ENCODE measurements around the gene SORCS2. TPM values are rescaled to one million over a fixed set of nuclear protein-coding genes. Genes with fewer than 3 reads are reported as not detected.

Gene SORCS2
- polyA plus RNA-seq, 3 donors, result 0.46 to 0.55 TPM; not detected in 1

GRCh38 chr4:7699031-7699430 lies 506.7 kb downstream of the SORCS2 start:
- no peak for DNase-seq
- Histone ChIP-seq H4K20me1 (ENCODE audit: insufficient read depth, low read length) (no peaks in the 10 kb centered on the region), H3K4me3 (replicated peaks in 1 of 3; ENCODE audit: low read depth in 2 of 3, low read length in 3 of 3) (no peak overlapping the region), H3K4me2 (replicated peaks; ENCODE audit: extremely low read depth, low read length, poor library complexity, severe bottlenecking) (no peak overlapping the region), H3K79me2 (ENCODE audit: insufficient read depth, low read length) (no peaks in the 10 kb centered on the region), H3K36me3 (replicated peaks in 1 of 2; ENCODE audit: control insufficient read depth in 1 of 2, insufficient read depth in 2 of 2, low read length in 2 of 2) (no peaks in the 10 kb centered on the region), H3K9ac (ENCODE audit: insufficient read depth, low read length, poor library complexity, severe bottlenecking) (no peak overlapping the region), H2AFZ (ENCODE audit: insufficient read depth, low read depth, low read length, poor library complexity, severe bottlenecking) (no peak overlapping the region), H3K4me1 (ENCODE audit: control insufficient read depth in 1 of 2, insufficient read depth in 2 of 2, low read length in 2 of 2) (peaks cover 4 to 5% of the 10 kb centered on the region in 2 donors), H3K9me3 (replicated peaks in 1 of 2; ENCODE audit: control insufficient read depth in 1 of 2, insufficient read depth in 1 of 2, low read length in 2 of 2) (no peaks in the 10 kb centered on the region), H3K27ac (ENCODE audit: low read depth in 1 of 2, low read length in 2 of 2) (no peak overlapping the region), H3K27me3 (ENCODE audit: control insufficient read depth in 2 of 2, insufficient read depth in 2 of 2, low read length in 2 of 2) (no peaks in the 10 kb centered on the region)
- H3K4me3 Mint-ChIP-seq, result no peak overlapping the region
- WGBS (ENCODE audit: insufficient coverage), result 15% methylated on average over 7 of the region's 8 CpGs
- TF ChIP-seq, protein P1, sequence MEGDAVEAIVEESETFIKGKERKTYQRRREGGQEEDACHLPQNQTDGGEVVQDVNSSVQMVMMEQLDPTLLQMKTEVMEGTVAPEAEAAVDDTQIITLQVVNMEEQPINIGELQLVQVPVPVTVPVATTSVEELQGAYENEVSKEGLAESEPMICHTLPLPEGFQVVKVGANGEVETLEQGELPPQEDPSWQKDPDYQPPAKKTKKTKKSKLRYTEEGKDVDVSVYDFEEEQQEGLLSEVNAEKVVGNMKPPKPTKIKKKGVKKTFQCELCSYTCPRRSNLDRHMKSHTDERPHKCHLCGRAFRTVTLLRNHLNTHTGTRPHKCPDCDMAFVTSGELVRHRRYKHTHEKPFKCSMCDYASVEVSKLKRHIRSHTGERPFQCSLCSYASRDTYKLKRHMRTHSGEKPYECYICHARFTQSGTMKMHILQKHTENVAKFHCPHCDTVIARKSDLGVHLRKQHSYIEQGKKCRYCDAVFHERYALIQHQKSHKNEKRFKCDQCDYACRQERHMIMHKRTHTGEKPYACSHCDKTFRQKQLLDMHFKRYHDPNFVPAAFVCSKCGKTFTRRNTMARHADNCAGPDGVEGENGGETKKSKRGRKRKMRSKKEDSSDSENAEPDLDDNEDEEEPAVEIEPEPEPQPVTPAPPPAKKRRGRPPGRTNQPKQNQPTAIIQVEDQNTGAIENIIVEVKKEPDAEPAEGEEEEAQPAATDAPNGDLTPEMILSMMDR (IDR thresholded peaks at IDR 0.05), result no peak
- peaks cover 0 to 2% (median 0%) of the 10 kb centered on the region in 7 donors for H3K9me3 Mint-ChIP-seq
- intact Hi-C loops (cut with micrococcal nuclease), result no loop called here
- peaks cover 11% of the 10 kb centered on the region for H3K4me1 Mint-ChIP-seq
- peaks cover 17 to 27% (median 22%) of the 10 kb centered on the region in 3 donors for H3K27me3 Mint-ChIP-seq (ENCODE audit: low read depth in 3 of 3)
- no peak overlapping the region for H3K27ac Mint-ChIP-seq
- peaks cover 0 to 2% of the 10 kb centered on the region in 2 donors for H3K36me3 Mint-ChIP-seq

GRCh38 chr4:7699825-7700224 lies 507.5 kb downstream of the SORCS2 start:
- H3K4me1 ChIP-seq (ENCODE audit: control insufficient read depth in 1 of 2, insufficient read depth in 2 of 2, low read length in 2 of 2), result peaks cover 4 to 5% of the 10 kb centered on the region in 2 donors
- no peak overlapping the region for H3K4me3 Mint-ChIP-seq
- DNase-seq, result no peak
- no peaks in the 10 kb centered on the region for H3K79me2 ChIP-seq (ENCODE audit: insufficient read depth, low read length)
- peaks cover 0 to 2% (median 0%) of the 10 kb centered on the region in 7 donors for H3K9me3 Mint-ChIP-seq
- intact Hi-C loops (cut with micrococcal nuclease), result no loop called here
- H3K9me3 ChIP-seq (replicated peaks in 1 of 2; ENCODE audit: control insufficient read depth in 1 of 2, insufficient read depth in 1 of 2, low read length in 2 of 2), result no peaks in the 10 kb centered on the region
- H4K20me1 ChIP-seq (ENCODE audit: insufficient read depth, low read length), result no peaks in the 10 kb centered on the region
- H2AFZ ChIP-seq (ENCODE audit: insufficient read depth, low read depth, low read length, poor library complexity, severe bottlenecking), result no peak overlapping the region
- H3K4me3 ChIP-seq (replicated peaks in 1 of 3; ENCODE audit: low read depth in 2 of 3, low read length in 3 of 3), result no peak overlapping the region
- no peaks in the 10 kb centered on the region for H3K27me3 ChIP-seq (ENCODE audit: control insufficient read depth in 2 of 2, insufficient read depth in 2 of 2, low read length in 2 of 2)
- no peak overlapping the region for H3K4me2 ChIP-seq (replicated peaks; ENCODE audit: extremely low read depth, low read length, poor library complexity, severe bottlenecking)
- H3K27ac Mint-ChIP-seq, result peak overlapping the region in 1 of 7 donors; percentile 72
- H3K36me3 ChIP-seq (replicated peaks in 1 of 2; ENCODE audit: control insufficient read depth in 1 of 2, insufficient read depth in 2 of 2, low read length in 2 of 2), result no peaks in the 10 kb centered on the region
- peaks cover 11% of the 10 kb centered on the region for H3K4me1 Mint-ChIP-seq
- TF ChIP-seq, protein P1 (IDR thresholded peaks at IDR 0.05), result no peak
- no peak overlapping the region for H3K9ac ChIP-seq (ENCODE audit: insufficient read depth, low read length, poor library complexity, severe bottlenecking)
- H3K27ac ChIP-seq (ENCODE audit: low read depth in 1 of 2, low read length in 2 of 2), result no peak overlapping the region
- peaks cover 17 to 27% (median 22%) of the 10 kb centered on the region in 3 donors for H3K27me3 Mint-ChIP-seq (ENCODE audit: low read depth in 3 of 3)
- WGBS (ENCODE audit: insufficient coverage), result 76% methylated on average over 10 of the region's 10 CpGs
- H3K36me3 Mint-ChIP-seq, result peaks cover 0 to 2% of the 10 kb centered on the region in 2 donors

Measured in CD14-positive monocyte (primary cell).